HG03439 (cell line): ENCODE results near the gene RNASET2.

Experiments used
- ATAC-seq: cut with Tn5 transposase; IDR thresholded peaks from one replicate; pipeline ENCODE4 v1.9.1; 2021; ENCODE audit warnings: mild to moderate bottlenecking, moderate library complexity; ENCODE audit not compliant: unreplicated experiment

Gene RNASET2

GRCh38 chr6:166956444-166957086 is at the start of gene RNASET2:
TSS of gene RNASET2 (minus strand) at chr6:166956550. CDS start at chr6:166956182, 368 bp downstream.
- ATAC-seq, result peak; percentile 71

- no peak for ATAC-seq
These were observed 49.2 kb upstream of the RNASET2 start for GRCh38 chr6:167005350-167006159.

GRCh38 chr6:167000759-167001158 is 44.4 kb upstream of the RNASET2 start:
- ATAC-seq, result no peak

- no peak for ATAC-seq
These were observed 43.5 kb upstream of the RNASET2 start for GRCh38 chr6:166999884-167000253.

- ATAC-seq, result peak; percentile 93
These were observed 43.0 kb upstream of the RNASET2 start, which contains the start of gene CEP43 for GRCh38 chr6:166999145-166999883. TSS of gene CEP43 (plus strand) at chr6:166999397. CDS start at chr6:166999413, 16 bp downstream.

GRCh38 chr6:166998256-166999144 is 42.1 kb upstream of the RNASET2 start:
- peak; percentile 14 for ATAC-seq

- ATAC-seq, result peak; percentile 36
These were observed 41.5 kb upstream of the RNASET2 start for GRCh38 chr6:166997768-166998255.

- ATAC-seq, result no peak
These were observed 41.0 kb upstream of the RNASET2 start for GRCh38 chr6:166997348-166997747.

- no peak for ATAC-seq
These were observed 40.1 kb upstream of the RNASET2 start for GRCh38 chr6:166996406-166996805.

- peak; percentile 70 for ATAC-seq
These were observed 33.2 kb upstream of the RNASET2 start for GRCh38 chr6:166989427-166990032.

GRCh38 chr6:166988674-166989201 is 32.4 kb upstream of the RNASET2 start:
- ATAC-seq, result no peak

- ATAC-seq, result no peak
These were observed 31.6 kb upstream of the RNASET2 start for GRCh38 chr6:166987930-166988329.

GRCh38 chr6:166987448-166987847 is 31.1 kb upstream of the RNASET2 start:
- no peak for ATAC-seq

GRCh38 chr6:166980738-166981137 is 24.4 kb upstream of the RNASET2 start:
- ATAC-seq, result no peak

- ATAC-seq, result no peak
These were observed 21.5 kb upstream of the RNASET2 start for GRCh38 chr6:166977621-166978525.

GRCh38 chr6:166976636-166977035 is 20.3 kb upstream of the RNASET2 start:
- ATAC-seq, result no peak

GRCh38 chr6:166972101-166972500 is 15.8 kb upstream of the RNASET2 start:
- ATAC-seq, result no peak

- ATAC-seq, result no peak
These were observed 14.9 kb upstream of the RNASET2 start for GRCh38 chr6:166971271-166971670.

- no peak for ATAC-seq
These were observed 14.4 kb upstream of the RNASET2 start for GRCh38 chr6:166970776-166971175.
